ENCODE results near the gene FRMPD4. TPM values are rescaled to one million over a fixed set of nuclear protein-coding genes. Genes with fewer than 3 reads are reported as not detected.

Gene FRMPD4
- total and polyA plus RNA-seq, 2 donors (not counting 1 experiment from before 2014, with no cell fraction given), result 0.50 to 1.5 TPM

DNA sequence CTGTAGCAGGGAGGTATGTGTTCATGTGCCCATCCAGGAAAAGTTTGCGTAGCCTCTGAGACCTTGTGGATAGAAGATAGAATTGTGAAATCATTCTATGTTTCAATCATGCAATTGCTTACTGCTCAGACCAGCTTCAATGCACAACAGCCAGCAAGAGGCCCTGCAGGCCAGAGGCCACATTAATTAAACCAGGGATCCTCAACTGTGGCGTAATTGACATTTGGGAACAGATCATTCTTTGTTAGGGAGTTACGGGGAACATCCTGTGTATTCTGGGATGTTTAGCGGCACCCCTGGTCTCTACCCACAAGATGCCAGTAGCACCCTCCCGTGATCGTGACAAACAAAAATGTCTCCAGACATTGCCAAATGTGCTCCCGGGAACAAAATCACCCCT is 566.4 kb downstream of the FRMPD4 start:
- H3K36me3 ChIP-seq (ENCODE audit: control insufficient read depth, insufficient read depth, low read length), result no peaks in the 10 kb centered on the region
- H3K27me3 ChIP-seq (ENCODE audit: control insufficient read depth, insufficient read depth, low read length), result no peaks in the 10 kb centered on the region
- H3K27ac ChIP-seq (ENCODE audit: insufficient read depth, low read length), result no peak overlapping the region
- TF ChIP-seq, protein P1, sequence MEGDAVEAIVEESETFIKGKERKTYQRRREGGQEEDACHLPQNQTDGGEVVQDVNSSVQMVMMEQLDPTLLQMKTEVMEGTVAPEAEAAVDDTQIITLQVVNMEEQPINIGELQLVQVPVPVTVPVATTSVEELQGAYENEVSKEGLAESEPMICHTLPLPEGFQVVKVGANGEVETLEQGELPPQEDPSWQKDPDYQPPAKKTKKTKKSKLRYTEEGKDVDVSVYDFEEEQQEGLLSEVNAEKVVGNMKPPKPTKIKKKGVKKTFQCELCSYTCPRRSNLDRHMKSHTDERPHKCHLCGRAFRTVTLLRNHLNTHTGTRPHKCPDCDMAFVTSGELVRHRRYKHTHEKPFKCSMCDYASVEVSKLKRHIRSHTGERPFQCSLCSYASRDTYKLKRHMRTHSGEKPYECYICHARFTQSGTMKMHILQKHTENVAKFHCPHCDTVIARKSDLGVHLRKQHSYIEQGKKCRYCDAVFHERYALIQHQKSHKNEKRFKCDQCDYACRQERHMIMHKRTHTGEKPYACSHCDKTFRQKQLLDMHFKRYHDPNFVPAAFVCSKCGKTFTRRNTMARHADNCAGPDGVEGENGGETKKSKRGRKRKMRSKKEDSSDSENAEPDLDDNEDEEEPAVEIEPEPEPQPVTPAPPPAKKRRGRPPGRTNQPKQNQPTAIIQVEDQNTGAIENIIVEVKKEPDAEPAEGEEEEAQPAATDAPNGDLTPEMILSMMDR (conservative IDR thresholded peaks at IDR 0.05 in 1 of 2, IDR thresholded peaks at IDR 0.05 in 1 of 2; ENCODE audit: low read depth in 1 of 2, low read length in 2 of 2), result no peak
- TF ChIP-seq EZH2 (IDR thresholded peaks at IDR 0.05; ENCODE audit: low read length, missing control alignments), result no peak
- H3K79me2 ChIP-seq (ENCODE audit: control insufficient read depth, insufficient read depth, low read length), result no peaks in the 10 kb centered on the region
- H3K4me2 ChIP-seq (ENCODE audit: extremely low read depth, insufficient read depth, low read length), result no peak overlapping the region
- H3K9ac ChIP-seq (ENCODE audit: insufficient read depth, low read length), result no peak overlapping the region
- H4K20me1 ChIP-seq (ENCODE audit: control insufficient read depth, extremely low read depth, insufficient read depth, low read length), result no peaks in the 10 kb centered on the region
- DNase-seq (ENCODE audit: low read depth in 2 of 2), result no peak
- H3K9me3 ChIP-seq (ENCODE audit: control insufficient read depth, insufficient read depth, low read depth, low read length), result no peaks in the 10 kb centered on the region
- no peak overlapping the region for H3K4me3 ChIP-seq (replicated peaks in 1 of 4; ENCODE audit: control extremely low read depth in 1 of 4, insufficient read depth in 1 of 4, low read depth in 3 of 4, low read length in 4 of 4)
- H3K4me1 ChIP-seq (ENCODE audit: control insufficient read depth, extremely low read depth, insufficient read depth, low read length), result no peaks in the 10 kb centered on the region
- H2AFZ ChIP-seq (ENCODE audit: low read length), result no peak overlapping the region

DNA sequence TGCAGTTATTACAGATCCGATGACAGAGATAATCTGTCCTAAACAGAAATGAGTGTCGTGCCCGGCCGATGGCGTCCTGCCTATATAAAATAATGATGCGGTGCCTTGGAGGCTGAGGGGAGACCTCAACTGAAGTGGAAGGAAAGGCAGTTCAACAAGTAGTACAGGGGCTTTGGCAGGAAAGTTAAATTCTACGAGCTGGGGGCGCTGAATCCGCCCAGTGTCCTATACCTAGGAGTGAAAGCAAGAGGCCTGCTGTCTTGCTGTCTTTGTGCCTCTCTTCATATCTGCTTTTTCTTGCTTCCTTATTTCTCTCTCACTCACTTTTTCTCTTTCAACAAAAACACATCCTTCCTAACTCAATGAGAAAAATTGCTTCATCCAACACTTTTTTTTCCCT is 570.8 kb downstream of the FRMPD4 start:
- TF ChIP-seq, protein P1 (conservative IDR thresholded peaks at IDR 0.05 in 1 of 2, IDR thresholded peaks at IDR 0.05 in 1 of 2; ENCODE audit: low read depth in 1 of 2, low read length in 2 of 2), result no peak
- TF ChIP-seq EZH2 (IDR thresholded peaks at IDR 0.05; ENCODE audit: low read length, missing control alignments), result no peak
- H3K9me3 ChIP-seq (ENCODE audit: control insufficient read depth, insufficient read depth, low read depth, low read length), result no peaks in the 10 kb centered on the region
- H3K79me2 ChIP-seq (ENCODE audit: control insufficient read depth, insufficient read depth, low read length), result no peaks in the 10 kb centered on the region
- no peaks in the 10 kb centered on the region for H3K27me3 ChIP-seq (ENCODE audit: control insufficient read depth, insufficient read depth, low read length)
- no peak overlapping the region for H3K4me2 ChIP-seq (ENCODE audit: extremely low read depth, insufficient read depth, low read length)
- no peaks in the 10 kb centered on the region for H3K36me3 ChIP-seq (ENCODE audit: control insufficient read depth, insufficient read depth, low read length)
- no peak overlapping the region for H2AFZ ChIP-seq (ENCODE audit: low read length)
- no peak for DNase-seq (ENCODE audit: low read depth in 2 of 2)
- no peak overlapping the region for H3K9ac ChIP-seq (ENCODE audit: insufficient read depth, low read length)
- no peak overlapping the region for H3K27ac ChIP-seq (ENCODE audit: insufficient read depth, low read length)
- H4K20me1 ChIP-seq (ENCODE audit: control insufficient read depth, extremely low read depth, insufficient read depth, low read length), result no peaks in the 10 kb centered on the region
- no peak overlapping the region for H3K4me3 ChIP-seq (replicated peaks in 1 of 4; ENCODE audit: control extremely low read depth in 1 of 4, insufficient read depth in 1 of 4, low read depth in 3 of 4, low read length in 4 of 4)
- H3K4me1 ChIP-seq (ENCODE audit: control insufficient read depth, extremely low read depth, insufficient read depth, low read length), result no peaks in the 10 kb centered on the region

DNA sequence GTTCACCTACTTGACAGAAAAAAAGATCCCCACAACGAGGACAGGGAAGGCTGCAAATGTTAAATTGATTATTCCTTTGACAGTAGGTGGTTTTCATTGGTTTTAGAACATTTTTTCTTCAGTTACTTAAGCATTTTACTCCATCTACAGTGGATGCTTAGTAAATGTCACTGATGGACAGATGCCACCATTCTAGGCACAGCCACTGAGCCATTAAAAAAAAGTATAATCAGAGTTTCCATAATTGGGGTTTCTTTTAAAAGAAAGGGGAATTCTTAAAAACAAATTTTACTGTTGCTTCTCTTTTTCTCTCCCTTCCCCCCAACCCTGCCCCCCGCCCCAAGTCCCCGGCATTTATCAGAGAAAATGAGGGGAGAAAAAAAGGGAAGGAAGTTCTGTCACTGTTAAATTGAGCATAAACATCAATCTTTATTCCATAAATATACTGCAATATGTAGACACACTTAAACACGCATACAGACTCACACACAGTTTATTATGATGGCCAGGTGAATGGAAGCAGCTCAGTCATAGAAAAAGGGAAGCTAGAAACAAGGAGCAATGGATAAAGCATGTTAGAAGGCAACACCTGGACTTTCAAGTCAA is 573.3 kb downstream of the FRMPD4 start:
- Histone ChIP-seq H3K27me3 (ENCODE audit: control insufficient read depth, insufficient read depth, low read length) (no peaks in the 10 kb centered on the region), H3K4me2 (ENCODE audit: extremely low read depth, insufficient read depth, low read length) (no peak overlapping the region), H3K9ac (ENCODE audit: insufficient read depth, low read length) (no peak overlapping the region), H3K27ac (ENCODE audit: insufficient read depth, low read length) (no peak overlapping the region), H4K20me1 (ENCODE audit: control insufficient read depth, extremely low read depth, insufficient read depth, low read length) (no peaks in the 10 kb centered on the region), H2AFZ (ENCODE audit: low read length) (no peak overlapping the region), H3K79me2 (ENCODE audit: control insufficient read depth, insufficient read depth, low read length) (no peaks in the 10 kb centered on the region), H3K36me3 (ENCODE audit: control insufficient read depth, insufficient read depth, low read length) (no peaks in the 10 kb centered on the region), H3K4me3 (replicated peaks in 1 of 4; ENCODE audit: control extremely low read depth in 1 of 4, insufficient read depth in 1 of 4, low read depth in 3 of 4, low read length in 4 of 4) (no peak overlapping the region), H3K9me3 (ENCODE audit: control insufficient read depth, insufficient read depth, low read depth, low read length) (no peaks in the 10 kb centered on the region), H3K4me1 (ENCODE audit: control insufficient read depth, extremely low read depth, insufficient read depth, low read length) (no peaks in the 10 kb centered on the region)
- DNase-seq (ENCODE audit: low read depth in 2 of 2), result no peak
- TF ChIP-seq EZH2 (IDR thresholded peaks at IDR 0.05; ENCODE audit: low read length, missing control alignments), result no peak
- TF ChIP-seq, protein P1 (conservative IDR thresholded peaks at IDR 0.05 in 1 of 2, IDR thresholded peaks at IDR 0.05 in 1 of 2; ENCODE audit: low read depth in 1 of 2, low read length in 2 of 2), result no peak
